Neural crest cell (in vitro differentiated cells): ENCODE data around the gene ACOT8. TPM values are rescaled to one million over a fixed set of nuclear protein-coding genes. Genes with fewer than 3 reads are reported as not detected.

ENCODE experiments used
- DNase-seq: peaks from one replicate; pipeline ENCODE4 v3.0.0; 2021; ENCODE audit warnings: low read depth, mixed read lengths, low spot score
- H3K27ac Mint-ChIP-seq: one replicate; pipeline ENCODE4 v1.8.0; 2021; ENCODE audit warnings: mild to moderate bottlenecking, mixed read lengths; ENCODE audit not compliant: unreplicated experiment
- H3K27me3 Mint-ChIP-seq: 2 replicates; pipeline ENCODE4 v1.8.0; 2021; ENCODE audit warnings: low read depth, mild to moderate bottlenecking, mixed read lengths
- H3K36me3 Mint-ChIP-seq: 2 replicates; pipeline ENCODE4 v1.8.0; 2021; ENCODE audit warnings: low read depth, mild to moderate bottlenecking, mixed read lengths
- H3K4me1 Mint-ChIP-seq: 2 replicates; pipeline ENCODE4 v1.8.0; 2021; ENCODE audit warnings: mixed read lengths
- H3K4me3 Mint-ChIP-seq: one replicate; pipeline ENCODE4 v1.8.0; 2021; ENCODE audit warnings: mild to moderate bottlenecking, mixed read lengths
- H3K9me3 Mint-ChIP-seq: 2 replicates; pipeline ENCODE4 v1.8.0; 2021; ENCODE audit warnings: mixed read lengths
- total RNA-seq: library from RNA; stranded (reverse); gene quantifications from 2 replicates; pipeline ENCODE4 v1.2.1, GENCODE V29; 2021
- TF ChIP-seq, protein P1 (sequence below): fragments of 200-600 bp; sonication (generic); conservative IDR thresholded peaks from 2 replicates; pipeline ENCODE4 v1.5.0; 2021; ENCODE audit warnings: antibody characterized with exemption, mild to moderate bottlenecking

The ACOT8 gene
- total RNA-seq, 1 donor from 2014 or later, result 14.5 TPM

DNA sequence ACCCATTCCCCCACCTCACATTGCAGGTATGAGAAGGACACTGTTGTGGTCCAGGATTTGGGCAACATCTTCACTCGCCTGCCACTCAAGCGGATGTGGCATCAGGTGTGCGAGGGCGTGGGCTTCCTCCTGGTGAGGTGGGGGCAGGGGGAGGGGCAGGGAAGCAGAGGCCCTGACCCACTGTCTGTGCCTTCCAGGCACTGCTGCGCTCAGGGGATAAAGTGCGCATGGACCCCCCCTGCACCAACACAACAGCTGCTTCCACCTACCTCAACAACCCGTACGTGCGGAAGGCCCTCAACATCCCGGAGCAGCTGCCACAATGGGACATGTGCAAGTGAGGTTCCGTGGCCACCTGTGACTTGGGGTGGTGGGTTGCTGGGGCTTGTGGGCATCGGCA, 37.6 kb upstream of the ACOT8 start:
- TF ChIP-seq, protein P1, sequence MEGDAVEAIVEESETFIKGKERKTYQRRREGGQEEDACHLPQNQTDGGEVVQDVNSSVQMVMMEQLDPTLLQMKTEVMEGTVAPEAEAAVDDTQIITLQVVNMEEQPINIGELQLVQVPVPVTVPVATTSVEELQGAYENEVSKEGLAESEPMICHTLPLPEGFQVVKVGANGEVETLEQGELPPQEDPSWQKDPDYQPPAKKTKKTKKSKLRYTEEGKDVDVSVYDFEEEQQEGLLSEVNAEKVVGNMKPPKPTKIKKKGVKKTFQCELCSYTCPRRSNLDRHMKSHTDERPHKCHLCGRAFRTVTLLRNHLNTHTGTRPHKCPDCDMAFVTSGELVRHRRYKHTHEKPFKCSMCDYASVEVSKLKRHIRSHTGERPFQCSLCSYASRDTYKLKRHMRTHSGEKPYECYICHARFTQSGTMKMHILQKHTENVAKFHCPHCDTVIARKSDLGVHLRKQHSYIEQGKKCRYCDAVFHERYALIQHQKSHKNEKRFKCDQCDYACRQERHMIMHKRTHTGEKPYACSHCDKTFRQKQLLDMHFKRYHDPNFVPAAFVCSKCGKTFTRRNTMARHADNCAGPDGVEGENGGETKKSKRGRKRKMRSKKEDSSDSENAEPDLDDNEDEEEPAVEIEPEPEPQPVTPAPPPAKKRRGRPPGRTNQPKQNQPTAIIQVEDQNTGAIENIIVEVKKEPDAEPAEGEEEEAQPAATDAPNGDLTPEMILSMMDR, result no peak
- Mint-ChIP-seq H3K4me3 (peak overlapping the region; percentile 49), H3K36me3 (no peaks in the 10 kb centered on the region), H3K27ac (no peak overlapping the region), H3K9me3 (no peaks in the 10 kb centered on the region), H3K4me1 (peaks cover 23% of the 10 kb centered on the region), H3K27me3 (peaks cover 14% of the 10 kb centered on the region)
- DNase-seq, result no peak

DNA sequence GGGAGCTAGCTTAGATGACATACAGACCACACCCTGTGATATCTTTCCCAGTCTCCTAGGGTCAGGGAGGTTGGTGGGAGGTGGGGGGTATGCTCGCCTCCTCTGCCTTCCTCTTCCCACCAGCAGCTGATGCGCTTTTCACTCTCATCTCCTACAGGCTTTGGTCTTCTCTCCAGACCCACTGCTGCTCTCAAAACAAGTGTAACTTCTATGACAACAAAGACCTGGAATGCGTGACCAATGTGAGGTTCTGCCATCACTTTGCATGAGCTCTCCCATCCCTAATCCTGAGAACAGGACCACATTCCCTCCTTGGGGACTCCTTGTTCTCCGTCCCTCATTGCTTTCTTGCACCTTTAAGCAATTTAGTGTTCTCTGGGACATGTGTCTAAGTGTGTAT, 36.6 kb upstream of the ACOT8 start:
- Mint-ChIP-seq H3K9me3 (no peaks in the 10 kb centered on the region), H3K27me3 (peaks cover 14% of the 10 kb centered on the region), H3K4me1 (peaks cover 24% of the 10 kb centered on the region), H3K36me3 (no peaks in the 10 kb centered on the region), H3K27ac (no peak overlapping the region), H3K4me3 (peak overlapping the region; percentile 97)
- DNase-seq, result no peak
- TF ChIP-seq, protein P1, result no peak

DNA sequence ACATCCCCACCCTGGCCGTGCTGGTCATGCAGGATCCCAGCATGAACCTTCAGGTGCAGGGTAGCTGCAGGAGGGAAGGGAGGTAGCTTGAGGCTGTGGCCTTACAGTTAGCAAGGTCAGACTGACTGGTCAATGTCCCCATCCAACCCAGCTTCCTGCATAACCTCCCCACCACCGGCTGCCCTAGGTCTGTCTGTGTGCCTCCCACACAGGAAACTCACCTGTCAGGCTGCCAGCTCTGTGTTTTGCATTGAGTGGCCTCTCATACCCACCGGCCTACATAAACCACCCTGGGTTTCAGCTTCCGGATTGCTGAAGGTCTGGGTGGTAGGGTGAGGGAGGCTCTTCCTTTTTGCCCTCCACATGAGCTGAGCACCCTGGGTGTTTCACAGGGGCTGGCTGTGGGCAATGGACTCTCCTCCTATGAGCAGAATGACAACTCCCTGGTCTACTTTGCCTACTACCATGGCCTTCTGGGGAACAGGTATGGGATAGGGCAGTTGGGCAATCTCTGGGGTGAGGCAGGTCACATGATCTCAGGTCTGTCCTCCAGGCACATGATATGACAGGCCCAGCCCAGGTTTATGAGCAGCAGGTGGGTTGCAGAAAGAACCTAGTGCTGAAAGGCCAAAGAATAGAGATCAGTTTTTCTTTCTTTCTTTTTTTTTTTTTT, 35.8 kb upstream of the ACOT8 start:
- Mint-ChIP-seq H3K4me3 (peak overlapping the region; percentile 97), H3K4me1 (peaks cover 24% of the 10 kb centered on the region), H3K27ac (no peak overlapping the region), H3K27me3 (peaks cover 14% of the 10 kb centered on the region), H3K9me3 (no peaks in the 10 kb centered on the region), H3K36me3 (no peaks in the 10 kb centered on the region)
- DNase-seq, result no peak
- TF ChIP-seq, protein P1, result no peak

DNA sequence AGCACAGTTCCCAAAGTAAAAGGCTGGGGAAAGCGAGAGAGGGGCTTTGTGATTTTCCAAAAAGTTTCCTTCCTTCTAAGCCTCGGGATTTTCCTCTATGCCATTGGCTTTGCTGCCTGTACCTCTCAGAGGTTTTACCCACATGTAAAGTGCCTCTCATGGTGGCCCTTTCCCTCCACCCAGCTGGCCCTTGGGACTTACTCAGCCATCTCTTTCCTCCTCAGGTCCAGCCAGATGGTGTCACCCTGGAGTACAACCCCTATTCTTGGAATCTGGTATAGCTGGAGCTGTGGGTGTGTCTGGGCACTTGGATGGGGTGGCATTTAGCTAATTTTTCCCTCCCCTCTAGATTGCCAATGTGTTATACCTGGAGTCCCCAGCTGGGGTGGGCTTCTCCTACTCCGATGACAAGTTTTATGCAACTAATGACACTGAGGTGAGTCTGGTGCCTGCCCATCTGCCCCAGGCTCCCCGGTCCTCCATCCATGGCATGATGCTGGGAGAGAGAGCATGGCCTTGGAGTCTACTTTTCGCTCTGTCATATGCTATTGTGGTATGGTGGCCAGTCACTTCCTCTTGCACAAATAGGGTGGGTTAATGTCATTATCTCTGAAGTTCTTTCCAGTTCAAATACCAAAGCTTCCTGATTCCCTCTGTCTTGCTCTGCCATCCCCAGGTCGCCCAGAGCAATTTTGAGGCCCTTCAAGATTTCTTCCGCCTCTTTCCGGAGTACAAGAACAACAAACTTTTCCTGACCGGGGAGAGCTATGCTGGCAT, 35.0 kb upstream of the ACOT8 start:
- H3K4me3 Mint-ChIP-seq, result peak overlapping the region; percentile 97
- DNase-seq, result no peak
- TF ChIP-seq, protein P1, result peak; percentile 13
- H3K9me3 Mint-ChIP-seq, result no peaks in the 10 kb centered on the region
- peaks cover 14% of the 10 kb centered on the region for H3K27me3 Mint-ChIP-seq
- H3K27ac Mint-ChIP-seq, result no peak overlapping the region
- peaks cover 24% of the 10 kb centered on the region for H3K4me1 Mint-ChIP-seq
- no peaks in the 10 kb centered on the region for H3K36me3 Mint-ChIP-seq

DNA sequence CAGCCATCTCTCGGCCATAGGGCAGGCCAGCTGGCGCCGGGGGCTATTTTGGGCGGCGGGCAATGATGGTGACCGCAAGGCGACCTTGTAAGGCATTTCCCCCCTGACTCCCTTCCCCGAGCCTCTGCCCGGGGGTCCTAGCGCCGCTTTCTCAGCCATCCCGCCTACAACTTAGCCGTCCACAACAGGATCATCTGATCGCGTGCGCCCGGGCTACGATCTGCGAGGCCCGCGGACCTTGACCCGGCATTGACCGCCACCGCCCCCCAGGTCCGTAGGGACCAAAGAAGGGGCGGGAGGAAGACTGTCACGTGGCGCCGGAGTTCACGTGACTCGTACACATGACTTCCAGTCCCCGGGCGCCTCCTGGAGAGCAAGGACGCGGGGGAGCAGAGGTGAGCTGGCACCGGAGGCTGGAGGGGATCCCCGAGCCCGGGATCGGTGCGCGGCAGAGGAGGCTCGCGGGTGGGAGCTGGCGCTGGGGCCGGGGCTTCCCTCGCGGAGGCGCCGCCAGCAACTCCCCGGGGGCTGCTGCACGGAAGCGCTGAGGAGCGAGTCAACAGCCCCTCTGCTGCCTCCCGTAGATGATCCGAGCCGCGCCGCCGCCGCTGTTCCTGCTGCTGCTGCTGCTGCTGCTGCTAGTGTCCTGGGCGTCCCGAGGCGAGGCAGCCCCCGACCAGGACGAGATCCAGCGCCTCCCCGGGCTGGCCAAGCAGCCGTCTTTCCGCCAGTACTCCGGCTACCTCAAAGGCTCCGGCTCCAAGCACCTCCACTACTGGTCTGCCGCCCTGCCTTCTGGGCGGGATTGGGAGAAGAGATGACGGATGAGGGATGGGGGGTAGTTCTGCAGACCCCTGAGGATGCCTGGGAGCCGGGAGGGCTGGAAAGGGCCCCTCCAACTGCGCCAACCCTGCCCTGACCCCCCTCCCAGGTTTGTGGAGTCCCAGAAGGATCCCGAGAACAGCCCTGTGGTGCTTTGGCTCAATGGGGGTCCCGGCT, 34.1 kb upstream of the ACOT8 start, which contains the start of the genes CTSA and NEURL2:
TSS of gene CTSA (plus strand) at position 351 of the 999 bp plus-strand sequence. CDS start at position 585, 234 bp downstream.
TSS of gene NEURL2 (minus strand) at position 224 of the 999 bp plus-strand sequence. CDS start at position 7, 217 bp downstream.
- Mint-ChIP-seq H3K9me3 (no peaks in the 10 kb centered on the region), H3K27me3 (peaks cover 14% of the 10 kb centered on the region), H3K4me1 (peaks cover 24% of the 10 kb centered on the region), H3K27ac (peak within 1 kb of the TSS; percentile 92), H3K4me3 (peak within 1 kb of the TSS; percentile 97), H3K36me3 (no peaks in the 10 kb centered on the region)
- peak; percentile 83 for DNase-seq
- TF ChIP-seq, protein P1, result no peak
